ENCODE results near the gene PLEK.

The PLEK gene

GRCh38 chr2:68426446-68426845 is 61.4 kb downstream of the PLEK start:
- H3K9me3 ChIP-seq (ENCODE audit: control insufficient read depth, insufficient read depth, low read depth, low read length) = no peaks in the 10 kb centered on the region
- H3K27ac ChIP-seq (ENCODE audit: extremely low read depth, low read depth, low read length) = no peak overlapping the region
- no peak overlapping the region for H3K4me3 ChIP-seq (ENCODE audit: low read depth, low read length)
- no peaks in the 10 kb centered on the region for H3K36me3 ChIP-seq (ENCODE audit: control insufficient read depth in 2 of 2, insufficient read depth in 1 of 2, low read length in 2 of 2)
- TF ChIP-seq MYNN (tag by site-specific recombination; IDR thresholded peaks at IDR 0.05; ENCODE audit: borderline replicate concordance) (no peak), ZNF394 (tag by site-specific recombination; IDR thresholded peaks at IDR 0.05; ENCODE audit: borderline replicate concordance) (no peak), ZNF341 (tag by site-specific recombination; IDR thresholded peaks at IDR 0.05; ENCODE audit: low read depth) (no peak), ZNF792 (tag by site-specific recombination; IDR thresholded peaks at IDR 0.05) (no peak), INSM2 (tag by site-specific recombination; IDR thresholded peaks at IDR 0.05) (no peak), ZNF423 (tag by site-specific recombination; IDR thresholded peaks at IDR 0.05) (no peak), OSR2 (tag by site-specific recombination; IDR thresholded peaks at IDR 0.05) (no peak), SCRT2 (tag by site-specific recombination; IDR thresholded peaks at IDR 0.05) (no peak), ZBTB21 (tag by site-specific recombination; IDR thresholded peaks at IDR 0.05) (no peak), ZSCAN30 (tag by site-specific recombination; IDR thresholded peaks at IDR 0.05) (no peak), ZNF658 (tag by site-specific recombination; IDR thresholded peaks at IDR 0.05) (no peak), WT1 (tag by site-specific recombination; IDR thresholded peaks at IDR 0.05) (no peak), ZIC2 (tag by site-specific recombination; IDR thresholded peaks at IDR 0.05) (no peak), ZNF211 (tag by site-specific recombination; IDR thresholded peaks at IDR 0.05; ENCODE audit: low read depth) (no peak), ZNF223 (tag by site-specific recombination; IDR thresholded peaks at IDR 0.05) (no peak), ZNF830 (tag by site-specific recombination; IDR thresholded peaks at IDR 0.05; ENCODE audit: low read depth) (no peak), ZNF654 (tag by site-specific recombination; IDR thresholded peaks at IDR 0.05; ENCODE audit: low read depth) (no peak), ZFP41 (tag by site-specific recombination; IDR thresholded peaks at IDR 0.05; ENCODE audit: borderline replicate concordance) (no peak)
- ChIA-PET CTCF (interaction anchor here (0.8 to 2.1 kb wide), 2 partner anchors 13 to 15 kb away, joined by 3 to 14 read pairs; no protein-coding TSS in a partner anchor), POLR2A (no interaction called here)
- no peaks in the 10 kb centered on the region for H3K4me1 ChIP-seq (ENCODE audit: control insufficient read depth, insufficient read depth, low read length)

GRCh38 chr2:68426848-68427579 is 61.9 kb downstream of the PLEK start:
- Histone ChIP-seq H3K9me3 (ENCODE audit: control insufficient read depth, insufficient read depth, low read depth, low read length) (no peaks in the 10 kb centered on the region), H3K36me3 (ENCODE audit: control insufficient read depth in 2 of 2, insufficient read depth in 1 of 2, low read length in 2 of 2) (no peaks in the 10 kb centered on the region), H3K4me1 (ENCODE audit: control insufficient read depth, insufficient read depth, low read length) (no peaks in the 10 kb centered on the region), H3K27ac (ENCODE audit: extremely low read depth, low read depth, low read length) (no peak overlapping the region), H3K4me3 (ENCODE audit: low read depth, low read length) (no peak overlapping the region)
- CTCF ChIA-PET = interaction anchor here (0.8 to 2.1 kb wide), 2 partner anchors 13 to 14 kb away, joined by 3 to 14 read pairs; no protein-coding TSS in a partner anchor
- POLR2A ChIA-PET = no interaction called here
- TF ChIP-seq ZNF843 (tag by site-specific recombination; IDR thresholded peaks at IDR 0.05) = no peak
- no peak for TF ChIP-seq ZBTB26 (tag by site-specific recombination; optimal IDR thresholded peaks at IDR 0.05)
- TF ChIP-seq ZNF626 (tag by site-specific recombination; IDR thresholded peaks at IDR 0.05) = no peak
- no peak for TF ChIP-seq ZNF670 (tag by site-specific recombination; IDR thresholded peaks at IDR 0.05; ENCODE audit: low read depth)
- no peak for TF ChIP-seq ZFP41 (tag by site-specific recombination; IDR thresholded peaks at IDR 0.05; ENCODE audit: borderline replicate concordance)
- TF ChIP-seq ZNF514 (tag by site-specific recombination; IDR thresholded peaks at IDR 0.05) = no peak
- TF ChIP-seq EGR2 (tag by site-specific recombination; IDR thresholded peaks at IDR 0.05; ENCODE audit: low read depth) = no peak
- TF ChIP-seq ZNF26 (tag by site-specific recombination; IDR thresholded peaks at IDR 0.05) = no peak
- TF ChIP-seq ZBTB20 (tag by site-specific recombination; IDR thresholded peaks at IDR 0.05) = no peak
- TF ChIP-seq ZNF701 (tag by site-specific recombination; IDR thresholded peaks at IDR 0.05) = no peak
- TF ChIP-seq ZNF621 (tag by site-specific recombination; IDR thresholded peaks at IDR 0.05) = no peak
- no peak for TF ChIP-seq REPIN1 (tag by site-specific recombination; IDR thresholded peaks at IDR 0.05; ENCODE audit: low read depth)
- no peak for TF ChIP-seq ZNF280C (tag by site-specific recombination; IDR thresholded peaks at IDR 0.05)

All from HEK293 (cell line).